ENCODE measurements around the gene PMIS2.

PMIS2 gene

GRCh38 chr19:35608251-35608650 lies 22.3 kb downstream of the PMIS2 start:
- no peak for TF ChIP-seq CTCF (IDR thresholded peaks at IDR 0.05)
- Histone ChIP-seq H3K79me2 (no peaks in the 10 kb centered on the region), H3K27ac (no peak overlapping the region), H3K9ac (no peak overlapping the region), H3K36me3 (ENCODE audit: control insufficient read depth, insufficient read depth, low read length) (no peaks in the 10 kb centered on the region), H2AFZ (no peak overlapping the region), H3K27me3 (ENCODE audit: control insufficient read depth, insufficient read depth, low read length) (no peaks in the 10 kb centered on the region), H3K4me3 (ENCODE audit: low read depth, low read length) (no peak overlapping the region), H3K4me1 (no peaks in the 10 kb centered on the region), H3K4me2 (ENCODE audit: low read length) (no peak overlapping the region), H3K9me3 (ENCODE audit: control insufficient read depth, low read length) (no peaks in the 10 kb centered on the region)

- Histone ChIP-seq H3K27me3 (ENCODE audit: control insufficient read depth, insufficient read depth, low read length) (no peaks in the 10 kb centered on the region), H3K9ac (no peak overlapping the region), H3K4me3 (ENCODE audit: low read depth, low read length) (no peak overlapping the region), H3K36me3 (ENCODE audit: control insufficient read depth, insufficient read depth, low read length) (no peaks in the 10 kb centered on the region), H3K27ac (no peak overlapping the region), H2AFZ (no peak overlapping the region), H3K79me2 (no peaks in the 10 kb centered on the region), H3K4me2 (ENCODE audit: low read length) (no peak overlapping the region), H3K4me1 (no peaks in the 10 kb centered on the region), H3K9me3 (ENCODE audit: control insufficient read depth, low read length) (no peaks in the 10 kb centered on the region)
- TF ChIP-seq CTCF (IDR thresholded peaks at IDR 0.05) = no peak
Observed at GRCh38 chr19:35609851-35610353, 23.9 kb downstream of the PMIS2 start.

GRCh38 chr19:35612224-35612558 lies 26.2 kb downstream of the PMIS2 start:
- peak overlapping the region; percentile 79 for H2AFZ ChIP-seq
- no peaks in the 10 kb centered on the region for H3K79me2 ChIP-seq
- H3K4me2 ChIP-seq (ENCODE audit: low read length) = peak overlapping the region; percentile 96
- H3K9ac ChIP-seq = no peak overlapping the region
- H3K36me3 ChIP-seq (ENCODE audit: control insufficient read depth, insufficient read depth, low read length) = no peaks in the 10 kb centered on the region
- H3K27ac ChIP-seq = no peak overlapping the region
- no peaks in the 10 kb centered on the region for H3K27me3 ChIP-seq (ENCODE audit: control insufficient read depth, insufficient read depth, low read length)
- H3K4me1 ChIP-seq = no peaks in the 10 kb centered on the region
- H3K4me3 ChIP-seq (ENCODE audit: low read depth, low read length) = peak overlapping the region; percentile 68
- no peaks in the 10 kb centered on the region for H3K9me3 ChIP-seq (ENCODE audit: control insufficient read depth, low read length)
- no peak for TF ChIP-seq CTCF (IDR thresholded peaks at IDR 0.05)

GRCh38 chr19:35612559-35613321 lies 26.8 kb downstream of the PMIS2 start, which contains the start of gene HAUS5:
HAUS5 (plus strand) TSS chr19:35612735; CDS start chr19:35612795, 60 bp downstream.
- H3K27ac ChIP-seq = peak within 1 kb of the TSS; percentile 36
- TF ChIP-seq CTCF (IDR thresholded peaks at IDR 0.05) = no peak

GRCh38 chr19:35613574-35613973 lies 27.6 kb downstream of the PMIS2 start:
- H3K27ac ChIP-seq = no peak overlapping the region
- no peak overlapping the region for H3K4me2 ChIP-seq (ENCODE audit: low read length)
- no peaks in the 10 kb centered on the region for H3K9me3 ChIP-seq (ENCODE audit: control insufficient read depth, low read length)
- TF ChIP-seq CTCF (IDR thresholded peaks at IDR 0.05) = no peak
- H3K36me3 ChIP-seq (ENCODE audit: control insufficient read depth, insufficient read depth, low read length) = no peaks in the 10 kb centered on the region
- H3K79me2 ChIP-seq = no peaks in the 10 kb centered on the region
- H3K9ac ChIP-seq = no peak overlapping the region
- no peak overlapping the region for H3K4me3 ChIP-seq (ENCODE audit: low read depth, low read length)
- H3K4me1 ChIP-seq = no peaks in the 10 kb centered on the region
- no peaks in the 10 kb centered on the region for H3K27me3 ChIP-seq (ENCODE audit: control insufficient read depth, insufficient read depth, low read length)
- no peak overlapping the region for H2AFZ ChIP-seq

More at GRCh38 chr19:35612559-35613321, 26.8 kb downstream of the PMIS2 start, which contains the start of gene HAUS5:
- Histone ChIP-seq H3K4me2 (ENCODE audit: low read length) (peak within 1 kb of the TSS; percentile 96), H2AFZ (peak within 1 kb of the TSS; percentile 79), H3K9me3 (ENCODE audit: control insufficient read depth, low read length) (no peaks in the 10 kb centered on the region), H3K36me3 (ENCODE audit: control insufficient read depth, insufficient read depth, low read length) (no peaks in the 10 kb centered on the region), H3K4me1 (no peaks in the 10 kb centered on the region), H3K9ac (no peak within 1 kb of the TSS), H3K27me3 (ENCODE audit: control insufficient read depth, insufficient read depth, low read length) (no peaks in the 10 kb centered on the region), H3K4me3 (ENCODE audit: low read depth, low read length) (peak within 1 kb of the TSS; percentile 68), H3K79me2 (no peaks in the 10 kb centered on the region)
